ENCODE measurements around the gene LGI1. TPM values are rescaled to one million over a fixed set of nuclear protein-coding genes. Genes with fewer than 3 reads are reported as not detected.

LGI1 gene
- polyA plus RNA-seq, 1 donor from 2014 or later, result not detected

GRCh38 chr10:93746844-93747284, 10.9 kb upstream of the LGI1 start:
- peak overlapping the region in 1 of 3 donors; percentile 47 for H3K27ac Mint-ChIP-seq
- H3K4me3 Mint-ChIP-seq, result peak overlapping the region in 1 of 4 donors; percentile 57
- peaks cover 0 to 1% (median 0%) of the 10 kb centered on the region in 3 donors for H3K9me3 Mint-ChIP-seq
- H3K36me3 Mint-ChIP-seq, result no peaks in the 10 kb centered on the region
- H3K4me1 Mint-ChIP-seq, result peaks cover 9 to 17% (median 10%) of the 10 kb centered on the region in 3 donors
- peaks cover 3% of the 10 kb centered on the region for H3K27me3 Mint-ChIP-seq

DNA sequence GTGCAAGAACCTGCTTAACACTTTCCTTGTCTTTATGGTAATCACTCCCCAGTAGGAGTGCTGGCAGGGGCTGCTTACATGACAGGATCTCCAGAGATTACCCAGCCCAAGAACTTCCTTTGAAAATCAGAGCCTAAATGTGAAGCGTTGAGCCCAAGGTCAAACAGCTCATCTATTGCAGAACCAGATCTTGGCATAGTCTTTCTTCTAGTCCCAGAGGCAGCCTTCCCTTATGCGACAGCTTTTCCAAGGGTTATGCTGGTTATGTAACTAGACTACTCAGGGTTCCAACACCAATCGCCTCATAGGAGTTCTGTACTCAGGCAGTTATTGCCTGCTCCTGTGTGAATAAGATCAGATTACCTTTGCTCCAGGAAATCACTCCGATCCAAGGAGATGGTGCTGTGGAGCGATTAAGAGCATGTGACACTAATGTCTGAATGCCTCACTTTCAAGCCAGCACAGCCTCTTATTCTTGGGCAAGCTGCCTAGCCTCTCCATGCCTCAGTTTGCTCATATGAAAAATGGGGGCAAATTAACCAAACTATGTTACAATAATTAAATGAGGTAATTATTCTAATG, 8.4 kb upstream of the LGI1 start:
- Mint-ChIP-seq H3K4me3 (no peak overlapping the region), H3K36me3 (no peaks in the 10 kb centered on the region), H3K9me3 (peaks cover 0 to 1% (median 0%) of the 10 kb centered on the region in 3 donors), H3K27me3 (peaks cover 3% of the 10 kb centered on the region), H3K4me1 (peaks cover 5 to 11% (median 9%) of the 10 kb centered on the region in 3 donors), H3K27ac (no peak overlapping the region)

GRCh38 chr10:93751124-93751523, 6.6 kb upstream of the LGI1 start:
- peak overlapping the region in 1 of 3 donors; percentile 62 for H3K27ac Mint-ChIP-seq
- H3K4me3 Mint-ChIP-seq, result no peak overlapping the region
- peaks cover 3% of the 10 kb centered on the region for H3K27me3 Mint-ChIP-seq
- H3K4me1 Mint-ChIP-seq, result peaks cover 5 to 10% (median 9%) of the 10 kb centered on the region in 3 donors
- H3K9me3 Mint-ChIP-seq, result peaks cover 0 to 1% (median 0%) of the 10 kb centered on the region in 3 donors
- no peaks in the 10 kb centered on the region for H3K36me3 Mint-ChIP-seq

GRCh38 chr10:93751832-93752231, 5.9 kb upstream of the LGI1 start:
- Mint-ChIP-seq H3K4me1 (peaks cover 5 to 9% (median 7%) of the 10 kb centered on the region in 3 donors), H3K36me3 (no peaks in the 10 kb centered on the region), H3K4me3 (peak overlapping the region in 3 of 4 donors; percentile 71 to 80 (median 77)), H3K27ac (no peak overlapping the region), H3K9me3 (peaks cover 0 to 1% (median 0%) of the 10 kb centered on the region in 3 donors), H3K27me3 (peaks cover 3% of the 10 kb centered on the region)

DNA sequence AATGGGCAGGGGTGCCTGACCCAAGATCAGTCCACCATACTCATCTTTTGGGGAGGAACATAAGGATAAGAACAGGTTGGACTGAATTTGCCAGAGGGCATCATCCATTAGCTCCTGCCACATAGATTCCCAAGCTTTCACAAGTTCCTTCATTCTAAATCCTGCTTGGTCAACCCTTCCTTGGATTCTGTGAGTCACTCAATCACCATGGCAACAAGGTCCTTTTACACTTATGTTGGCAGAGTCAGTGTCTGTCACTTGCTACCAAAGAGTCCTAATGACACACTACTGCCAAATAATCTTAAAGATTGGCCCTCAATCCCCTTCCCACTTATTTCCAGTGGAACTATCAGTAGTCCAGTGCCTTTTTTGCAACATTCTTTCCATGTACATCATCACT, 5.0 kb upstream of the LGI1 start:
- no peaks in the 10 kb centered on the region for H3K36me3 Mint-ChIP-seq
- H3K9me3 Mint-ChIP-seq, result peaks cover 0 to 1% (median 0%) of the 10 kb centered on the region in 3 donors
- peaks cover 4 to 5% (median 5%) of the 10 kb centered on the region in 3 donors for H3K4me1 Mint-ChIP-seq
- no peak overlapping the region for H3K4me3 Mint-ChIP-seq
- H3K27ac Mint-ChIP-seq, result no peak overlapping the region
- peaks cover 5% of the 10 kb centered on the region for H3K27me3 Mint-ChIP-seq

GRCh38 chr10:93753621-93754250, 4.0 kb upstream of the LGI1 start:
- Mint-ChIP-seq H3K9me3 (peaks cover 0 to 1% (median 0%) of the 10 kb centered on the region in 3 donors), H3K27ac (no peak overlapping the region), H3K36me3 (no peaks in the 10 kb centered on the region)

DNA sequence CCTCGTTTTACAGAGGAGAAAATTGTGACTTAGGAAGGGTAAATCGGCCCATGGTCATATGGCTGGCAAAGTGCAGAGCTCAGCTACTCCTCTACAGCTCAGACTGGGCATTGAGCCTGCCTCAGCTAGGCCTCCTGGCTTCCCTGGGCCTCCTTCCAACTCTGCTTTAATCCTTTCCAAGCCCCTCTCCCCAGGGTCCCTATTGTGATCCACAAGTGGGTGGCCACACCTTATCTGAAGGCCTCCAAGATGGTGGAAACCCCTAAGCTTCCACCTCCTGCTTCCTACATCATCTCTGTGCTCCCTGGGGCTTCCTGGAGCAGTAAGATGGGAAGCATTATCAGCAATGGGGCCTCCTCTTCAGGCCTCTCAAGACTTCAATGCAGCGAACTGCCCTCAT, 3.0 kb upstream of the LGI1 start:
- Mint-ChIP-seq H3K4me3 (no peak overlapping the region), H3K27ac (no peak overlapping the region), H3K36me3 (no peaks in the 10 kb centered on the region), H3K9me3 (peaks cover 0 to 1% (median 0%) of the 10 kb centered on the region in 3 donors), H3K27me3 (peaks cover 16% of the 10 kb centered on the region), H3K4me1 (peaks cover 4 to 8% (median 5%) of the 10 kb centered on the region in 3 donors)

More at GRCh38 chr10:93753621-93754250, 4.0 kb upstream of the LGI1 start:
- H3K4me1 Mint-ChIP-seq, result peaks cover 4 to 8% (median 5%) of the 10 kb centered on the region in 3 donors
- no peak overlapping the region for H3K4me3 Mint-ChIP-seq
- H3K27me3 Mint-ChIP-seq, result peaks cover 13% of the 10 kb centered on the region

- no peaks in the 10 kb centered on the region for H3K36me3 Mint-ChIP-seq
- no peak overlapping the region for H3K27ac Mint-ChIP-seq
- H3K4me1 Mint-ChIP-seq, result peaks cover 4 to 8% (median 5%) of the 10 kb centered on the region in 3 donors
- no peak overlapping the region for H3K4me3 Mint-ChIP-seq
- H3K9me3 Mint-ChIP-seq, result peaks cover 0 to 1% (median 0%) of the 10 kb centered on the region in 3 donors
- H3K27me3 Mint-ChIP-seq, result peaks cover 16% of the 10 kb centered on the region
These were observed 2.2 kb upstream of the LGI1 start for GRCh38 chr10:93755443-93756116.

DNA sequence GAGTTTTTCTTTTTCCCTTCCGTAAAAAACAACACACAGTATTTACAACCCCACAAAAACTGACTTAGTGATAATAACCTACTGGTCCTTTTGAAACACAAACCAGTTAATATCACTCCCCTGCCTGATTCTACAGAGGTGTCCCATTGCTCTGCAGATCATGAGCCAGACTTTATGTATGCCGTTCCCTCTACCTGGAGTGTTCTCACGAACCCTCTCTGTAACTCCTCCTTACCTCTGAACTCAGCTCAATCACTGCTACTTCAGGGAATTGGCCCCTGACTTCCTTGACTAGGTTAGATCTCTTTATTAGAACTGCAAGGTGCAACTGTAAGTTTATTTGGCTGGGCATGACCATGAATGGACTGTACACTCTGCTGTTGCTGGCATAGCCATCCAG, 1.6 kb upstream of the LGI1 start:
- H3K9me3 Mint-ChIP-seq, result peaks cover 0 to 1% (median 0%) of the 10 kb centered on the region in 3 donors
- H3K4me1 Mint-ChIP-seq, result peaks cover 4 to 8% (median 5%) of the 10 kb centered on the region in 3 donors
- H3K4me3 Mint-ChIP-seq, result no peak overlapping the region
- H3K36me3 Mint-ChIP-seq, result no peaks in the 10 kb centered on the region
- peaks cover 19% of the 10 kb centered on the region for H3K27me3 Mint-ChIP-seq
- H3K27ac Mint-ChIP-seq, result no peak overlapping the region

- Mint-ChIP-seq H3K27me3 (peaks cover 21% of the 10 kb centered on the region), H3K4me3 (no peak overlapping the region), H3K9me3 (no peaks in the 10 kb centered on the region), H3K27ac (no peak overlapping the region), H3K4me1 (peaks cover 1 to 4% (median 3%) of the 10 kb centered on the region in 3 donors), H3K36me3 (no peaks in the 10 kb centered on the region)
These were observed 600 bp upstream of the LGI1 start for GRCh38 chr10:93757136-93757535.

GRCh38 chr10:93758508-93758885, 761 bp downstream of the LGI1 start:
- H3K36me3 Mint-ChIP-seq, result no peaks in the 10 kb centered on the region
- H3K27me3 Mint-ChIP-seq, result peaks cover 21% of the 10 kb centered on the region
- no peak overlapping the region for H3K4me3 Mint-ChIP-seq
- H3K27ac Mint-ChIP-seq, result no peak overlapping the region
- H3K4me1 Mint-ChIP-seq, result peaks cover 0 to 7% (median 4%) of the 10 kb centered on the region in 3 donors
- H3K9me3 Mint-ChIP-seq, result no peaks in the 10 kb centered on the region

DNA sequence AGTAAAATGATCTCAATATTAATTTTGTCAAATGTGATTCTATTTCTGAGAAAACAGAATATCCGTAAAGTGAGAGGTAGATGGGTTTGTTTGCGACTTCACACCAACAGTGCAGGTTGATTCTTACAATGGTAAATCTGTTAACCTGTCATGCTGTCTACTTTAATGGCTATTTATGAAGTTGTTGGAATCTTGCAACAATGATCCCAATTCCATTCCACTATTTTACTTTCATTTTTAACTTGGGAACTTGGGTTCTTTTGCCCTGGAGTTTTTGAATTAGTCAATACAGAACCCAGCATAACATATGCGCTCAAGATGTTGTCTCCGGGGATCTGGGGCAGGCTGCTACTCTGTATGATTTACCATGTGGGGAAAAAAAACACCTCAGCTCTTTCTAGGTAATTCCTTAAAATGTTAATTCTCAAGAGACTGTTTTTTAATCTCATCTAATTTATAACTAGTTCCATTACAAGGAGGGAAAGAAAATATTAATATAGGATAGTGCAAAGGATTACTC, 1.2 kb downstream of the LGI1 start:
- no peaks in the 10 kb centered on the region for H3K9me3 Mint-ChIP-seq
- no peak overlapping the region for H3K4me3 Mint-ChIP-seq
- peaks cover under 1 to 7% (median 1%) of the 10 kb centered on the region in 3 donors for H3K4me1 Mint-ChIP-seq
- no peak overlapping the region for H3K27ac Mint-ChIP-seq
- H3K36me3 Mint-ChIP-seq, result no peaks in the 10 kb centered on the region
- peaks cover 21% of the 10 kb centered on the region for H3K27me3 Mint-ChIP-seq

DNA sequence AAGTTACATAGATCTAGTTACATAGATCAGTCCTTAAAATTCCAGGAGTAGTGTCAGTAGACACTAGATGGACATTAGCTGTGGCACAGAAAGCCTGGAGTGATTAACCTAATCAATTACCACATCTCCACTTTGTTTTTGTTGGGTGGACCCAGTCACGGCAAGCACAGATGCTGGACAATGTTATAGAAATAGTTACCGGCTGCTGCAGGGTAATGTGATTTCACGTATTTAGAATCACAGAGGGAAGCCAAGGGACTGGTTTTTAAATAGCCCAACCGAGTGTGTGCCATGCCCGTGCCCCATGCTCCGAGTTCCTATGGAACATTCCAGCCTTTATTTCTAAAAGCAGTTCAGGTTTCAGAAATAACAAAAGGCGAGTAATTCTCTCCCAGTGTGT, 2.8 kb downstream of the LGI1 start:
- H3K27ac Mint-ChIP-seq, result no peak overlapping the region
- H3K4me1 Mint-ChIP-seq, result peaks cover 0 to 7% (median 1%) of the 10 kb centered on the region in 3 donors
- no peaks in the 10 kb centered on the region for H3K36me3 Mint-ChIP-seq
- H3K27me3 Mint-ChIP-seq, result peaks cover 21% of the 10 kb centered on the region
- H3K9me3 Mint-ChIP-seq, result no peaks in the 10 kb centered on the region
- H3K4me3 Mint-ChIP-seq, result no peak overlapping the region

GRCh38 chr10:93762979-93763391, 5.2 kb downstream of the LGI1 start:
- no peaks in the 10 kb centered on the region for H3K36me3 Mint-ChIP-seq
- peaks cover 0 to 7% (median 1%) of the 10 kb centered on the region in 3 donors for H3K4me1 Mint-ChIP-seq
- H3K27me3 Mint-ChIP-seq, result peaks cover 17% of the 10 kb centered on the region
- no peak overlapping the region for H3K27ac Mint-ChIP-seq
- no peak overlapping the region for H3K4me3 Mint-ChIP-seq
- H3K9me3 Mint-ChIP-seq, result no peaks in the 10 kb centered on the region

GRCh38 chr10:93766918-93767317, 9.2 kb downstream of the LGI1 start:
- H3K36me3 Mint-ChIP-seq, result no peaks in the 10 kb centered on the region
- H3K27me3 Mint-ChIP-seq, result peaks cover 2% of the 10 kb centered on the region
- H3K9me3 Mint-ChIP-seq, result no peaks in the 10 kb centered on the region
- H3K4me3 Mint-ChIP-seq, result no peak overlapping the region
- H3K4me1 Mint-ChIP-seq, result peaks cover 0 to 4% (median 1%) of the 10 kb centered on the region in 3 donors
- H3K27ac Mint-ChIP-seq, result no peak overlapping the region
